Trophoblast cell (in vitro differentiated cells and primary cell): ENCODE measurements around the gene FAP.

Experiments
- DNase-seq, 2 donors: peaks; one replicate each; pipeline ENCODE4 v3.0.0-alpha.2; 2016
- H2AFZ ChIP-seq: 2 replicates; pipeline ENCODE4 v1.6.1; 2013; ENCODE audit warnings: low read length, moderate library complexity, mild to moderate bottlenecking; ENCODE audit not compliant: insufficient read depth, poor library complexity
- H2AK5ac ChIP-seq: 2 replicates; pipeline ENCODE4 v1.6.1; 2013; ENCODE audit warnings: mild to moderate bottlenecking, low read length
- H2BK120ac ChIP-seq: 2 replicates; pipeline ENCODE4 v1.6.1; 2013; ENCODE audit warnings: low read length, mild to moderate bottlenecking, moderate library complexity; ENCODE audit not compliant: insufficient read depth, poor library complexity
- H2BK12ac ChIP-seq: 2 replicates; pipeline ENCODE4 v1.6.1; 2013; ENCODE audit warnings: mild to moderate bottlenecking, low read length, moderate library complexity
- H2BK5ac ChIP-seq: 2 replicates; pipeline ENCODE4 v1.6.1; 2013; ENCODE audit warnings: low read length, low read depth, moderate library complexity, mild to moderate bottlenecking; ENCODE audit not compliant: poor library complexity
- H3K14ac ChIP-seq: 2 replicates; pipeline ENCODE4 v1.6.1; 2013; ENCODE audit warnings: mild to moderate bottlenecking, low read length
- H3K18ac ChIP-seq: 2 replicates; pipeline ENCODE4 v1.6.1; 2013; ENCODE audit warnings: mild to moderate bottlenecking, low read length
- H3K23ac ChIP-seq: 2 replicates; pipeline ENCODE4 v1.6.1; 2013; ENCODE audit warnings: low read length
- H3K27ac ChIP-seq: 2 replicates; pipeline ENCODE4 v1.5.1; 2013; ENCODE audit warnings: low read depth, mild to moderate bottlenecking, inconsistent platforms, low read length, moderate library complexity
- H3K27me3 ChIP-seq: 2 replicates; pipeline ENCODE4 v1.6.1; 2013; ENCODE audit warnings: inconsistent platforms, mild to moderate bottlenecking, low read length, moderate library complexity; ENCODE audit not compliant: insufficient read depth
- H3K36me3 ChIP-seq, 2 experiments: 1 replicate in 1 of 2; 2 replicates in 1 of 2; pipeline ENCODE4 v1.6.1; 2013; ENCODE audit warnings: low read length in 2 of 2, mild to moderate bottlenecking in 2 of 2, moderate library complexity in 1 of 2; ENCODE audit not compliant: insufficient read depth in 2 of 2, control insufficient read depth in 1 of 2
- H3K4ac ChIP-seq: 2 replicates; pipeline ENCODE4 v1.6.1; 2013; ENCODE audit warnings: low read depth, mild to moderate bottlenecking, low read length, moderate library complexity
- H3K4me1 ChIP-seq, 2 experiments: 1 replicate in 1 of 2; 2 replicates in 1 of 2; pipeline ENCODE4 v1.6.1; 2013; ENCODE audit warnings: low read length in 2 of 2, mild to moderate bottlenecking in 2 of 2, moderate library complexity in 1 of 2; ENCODE audit not compliant: insufficient read depth in 2 of 2, control insufficient read depth in 1 of 2
- H3K4me2 ChIP-seq: 2 replicates; pipeline ENCODE4 v1.6.1; 2013; ENCODE audit warnings: inconsistent platforms, mild to moderate bottlenecking, low read length, moderate library complexity
- H3K4me3 ChIP-seq: 2 replicates; pipeline ENCODE4 v1.5.1; 2013; ENCODE audit warnings: mild to moderate bottlenecking, low read depth, low read length, inconsistent platforms
- H3K79me1 ChIP-seq: one replicate; pipeline ENCODE4 v1.6.1; 2013; ENCODE audit warnings: low read length
- H3K79me2 ChIP-seq: 2 replicates; pipeline ENCODE4 v1.6.1; 2013; ENCODE audit warnings: low read length, mild to moderate bottlenecking; ENCODE audit not compliant: control insufficient read depth, insufficient read depth, poor library complexity
- H3K9ac ChIP-seq: 2 replicates; pipeline ENCODE4 v1.6.1; 2013; ENCODE audit warnings: mild to moderate bottlenecking, low read length
- H3K9me3 ChIP-seq: 2 replicates; pipeline ENCODE4 v1.6.1; 2013; ENCODE audit warnings: low read depth, mild to moderate bottlenecking, control low read depth, inconsistent platforms, low read length; ENCODE audit not compliant: insufficient read depth
- H4K12ac ChIP-seq: 2 replicates; pipeline ENCODE4 v1.6.1; 2013; ENCODE audit warnings: low read depth, mild to moderate bottlenecking, low read length, moderate library complexity
- H4K8ac ChIP-seq: 2 replicates; pipeline ENCODE4 v1.6.1; 2013; ENCODE audit warnings: low read depth, mild to moderate bottlenecking, low read length, moderate library complexity
- H4K91ac ChIP-seq: one replicate; pipeline ENCODE4 v1.6.1; 2013; ENCODE audit warnings: low read depth, mild to moderate bottlenecking, low read length, moderate library complexity
- WGBS: extraction: QIAGEN DNeasy Blood & Tissue Kit; methylation state at CpG from one replicate; pipeline ENCODE4 v1.1.7; 2013; ENCODE audit warnings: missing lambda C conversion rate; ENCODE audit not compliant: insufficient read length, insufficient coverage; ENCODE audit errors: extremely low coverage; 5-methylcytosine and 5-hydroxymethylcytosine counted together

Gene FAP

DNA sequence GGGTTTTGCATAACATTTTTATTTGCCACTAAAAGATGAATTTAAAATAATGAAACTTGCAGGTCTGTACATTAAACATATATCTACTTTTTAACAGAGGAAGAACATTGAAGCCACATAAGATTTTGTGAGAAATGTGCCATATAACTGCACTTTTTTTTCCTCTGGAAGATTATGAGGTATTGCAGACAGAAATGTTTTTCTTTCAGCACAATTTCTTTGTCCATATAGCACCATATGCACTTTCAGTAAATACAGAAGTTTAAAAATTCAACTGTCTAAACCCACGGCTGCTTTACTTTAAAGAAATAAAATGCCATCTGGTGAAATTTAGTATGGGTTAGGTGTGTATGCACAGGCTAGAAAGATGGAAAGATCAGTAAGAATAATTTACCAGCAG, 470 bp upstream of the FAP start:
- Histone ChIP-seq H3K18ac (no peak overlapping the region), H3K79me2 (no peaks in the 10 kb centered on the region), H2AK5ac (no peak overlapping the region), H3K4me2 (no peak overlapping the region), H4K12ac (no peak overlapping the region), H3K27ac (peak overlapping the region; percentile 94), H2AFZ (no peak overlapping the region), H2BK5ac (no peak overlapping the region), H4K91ac (no peak overlapping the region), H3K14ac (no peak overlapping the region), H3K23ac (no peak overlapping the region), H3K36me3 (no peaks in the 10 kb centered on the region), H3K4me3 (no peak overlapping the region), H3K4me1 (peaks cover 2 to 10% of the 10 kb centered on the region in 2 experiments), H3K27me3 (no peaks in the 10 kb centered on the region), H3K79me1 (peaks cover 25% of the 10 kb centered on the region), H2BK120ac (no peak overlapping the region), H3K9me3 (no peaks in the 10 kb centered on the region), H2BK12ac (no peak overlapping the region), H3K4ac (no peak overlapping the region), H4K8ac (no peak overlapping the region), H3K9ac (no peak overlapping the region)
- DNase-seq, result no peak
- no CpG with 5 or more reads among the region's 1 CpG for WGBS

DNA sequence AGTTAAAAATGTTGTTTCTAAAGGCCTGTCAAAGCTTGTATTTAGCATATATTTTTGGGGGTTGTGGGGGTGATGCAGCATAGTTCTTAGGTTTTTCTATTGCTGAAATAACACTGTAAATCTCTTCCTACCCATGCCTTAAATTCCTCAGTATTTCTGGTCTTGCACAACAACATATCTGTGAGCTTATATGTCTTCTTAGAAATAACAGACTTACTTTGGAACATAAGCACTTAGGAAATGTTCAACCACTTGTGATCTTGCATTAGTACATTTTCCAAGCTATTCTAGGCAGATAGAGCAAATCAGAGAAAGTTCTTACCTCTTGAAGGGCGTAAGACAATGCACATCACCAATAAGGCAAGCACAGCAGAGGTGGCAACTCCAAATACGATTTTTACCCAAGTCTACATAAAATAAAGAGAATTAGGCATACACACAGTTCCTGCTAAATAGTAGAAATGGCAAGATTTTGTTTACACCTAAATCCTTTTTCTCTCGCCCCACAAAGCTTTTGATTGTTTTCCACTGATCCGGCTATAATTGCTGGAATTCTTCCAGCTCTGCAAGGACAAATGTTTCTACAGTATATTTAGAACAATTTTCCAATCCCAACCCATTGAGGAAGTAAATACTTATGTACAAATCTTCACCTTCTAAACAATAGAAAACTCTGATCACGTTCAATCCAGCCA, 512 bp downstream of the FAP start:
- peak in 1 of 2 donors; percentile 79 for DNase-seq
- Histone ChIP-seq H4K12ac (no peak overlapping the region), H3K4ac (no peak overlapping the region), H3K79me2 (no peaks in the 10 kb centered on the region), H3K4me1 (peaks cover 2 to 10% of the 10 kb centered on the region in 2 experiments), H3K23ac (no peak overlapping the region), H3K18ac (no peak overlapping the region), H3K36me3 (no peaks in the 10 kb centered on the region), H3K79me1 (peaks cover 22% of the 10 kb centered on the region), H3K9me3 (no peaks in the 10 kb centered on the region), H3K4me2 (no peak overlapping the region), H3K4me3 (no peak overlapping the region), H3K9ac (no peak overlapping the region), H2BK120ac (peak overlapping the region; percentile 98), H2BK5ac (peak overlapping the region; percentile 80), H4K91ac (no peak overlapping the region), H2BK12ac (peak overlapping the region; percentile 77), H3K27ac (peak overlapping the region; percentile 95), H2AK5ac (no peak overlapping the region), H3K27me3 (no peaks in the 10 kb centered on the region), H3K14ac (peak overlapping the region; percentile 60), H2AFZ (no peak overlapping the region), H4K8ac (no peak overlapping the region)
- no CpG with 5 or more reads among the region's 5 CpGs for WGBS

DNA sequence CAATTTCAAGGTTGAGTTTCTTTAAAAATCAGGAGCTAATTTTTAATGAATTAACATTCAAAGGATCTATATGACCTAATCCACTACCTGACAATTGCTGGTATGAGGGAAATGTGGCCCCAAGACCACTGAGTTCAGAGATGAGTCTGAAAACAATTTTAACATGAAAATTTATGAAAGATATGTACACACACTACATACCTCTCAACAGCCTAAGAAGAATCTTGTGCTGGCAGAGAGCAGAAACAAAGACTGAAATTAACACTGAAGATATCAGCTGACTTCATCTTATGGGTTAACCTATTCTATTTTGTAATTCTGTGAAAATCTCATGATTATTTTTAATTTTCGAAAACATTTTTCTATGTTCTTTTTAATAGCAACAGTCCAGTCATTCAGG, 1.7 kb downstream of the FAP start:
- H3K79me2 ChIP-seq, result no peaks in the 10 kb centered on the region
- no peaks in the 10 kb centered on the region for H3K27me3 ChIP-seq
- no CpG with 5 or more reads among the region's 1 CpG for WGBS
- no peak overlapping the region for H3K4me2 ChIP-seq
- H3K9me3 ChIP-seq, result no peaks in the 10 kb centered on the region
- H3K23ac ChIP-seq, result no peak overlapping the region
- H4K91ac ChIP-seq, result no peak overlapping the region
- H2AFZ ChIP-seq, result no peak overlapping the region
- peaks cover 2 to 10% of the 10 kb centered on the region in 2 experiments for H3K4me1 ChIP-seq
- H3K14ac ChIP-seq, result no peak overlapping the region
- no peak overlapping the region for H3K18ac ChIP-seq
- no peak overlapping the region for H3K4ac ChIP-seq
- no peak overlapping the region for H3K27ac ChIP-seq
- H3K36me3 ChIP-seq, result no peaks in the 10 kb centered on the region
- H2BK12ac ChIP-seq, result no peak overlapping the region
- no peak overlapping the region for H2AK5ac ChIP-seq
- H3K79me1 ChIP-seq, result peaks cover 23% of the 10 kb centered on the region
- no peak overlapping the region for H3K4me3 ChIP-seq
- no peak overlapping the region for H2BK5ac ChIP-seq
- no peak overlapping the region for H2BK120ac ChIP-seq
- H4K8ac ChIP-seq, result no peak overlapping the region
- H4K12ac ChIP-seq, result no peak overlapping the region
- no peak overlapping the region for H3K9ac ChIP-seq
- peak in 1 of 2 donors; percentile 27 for DNase-seq

DNA sequence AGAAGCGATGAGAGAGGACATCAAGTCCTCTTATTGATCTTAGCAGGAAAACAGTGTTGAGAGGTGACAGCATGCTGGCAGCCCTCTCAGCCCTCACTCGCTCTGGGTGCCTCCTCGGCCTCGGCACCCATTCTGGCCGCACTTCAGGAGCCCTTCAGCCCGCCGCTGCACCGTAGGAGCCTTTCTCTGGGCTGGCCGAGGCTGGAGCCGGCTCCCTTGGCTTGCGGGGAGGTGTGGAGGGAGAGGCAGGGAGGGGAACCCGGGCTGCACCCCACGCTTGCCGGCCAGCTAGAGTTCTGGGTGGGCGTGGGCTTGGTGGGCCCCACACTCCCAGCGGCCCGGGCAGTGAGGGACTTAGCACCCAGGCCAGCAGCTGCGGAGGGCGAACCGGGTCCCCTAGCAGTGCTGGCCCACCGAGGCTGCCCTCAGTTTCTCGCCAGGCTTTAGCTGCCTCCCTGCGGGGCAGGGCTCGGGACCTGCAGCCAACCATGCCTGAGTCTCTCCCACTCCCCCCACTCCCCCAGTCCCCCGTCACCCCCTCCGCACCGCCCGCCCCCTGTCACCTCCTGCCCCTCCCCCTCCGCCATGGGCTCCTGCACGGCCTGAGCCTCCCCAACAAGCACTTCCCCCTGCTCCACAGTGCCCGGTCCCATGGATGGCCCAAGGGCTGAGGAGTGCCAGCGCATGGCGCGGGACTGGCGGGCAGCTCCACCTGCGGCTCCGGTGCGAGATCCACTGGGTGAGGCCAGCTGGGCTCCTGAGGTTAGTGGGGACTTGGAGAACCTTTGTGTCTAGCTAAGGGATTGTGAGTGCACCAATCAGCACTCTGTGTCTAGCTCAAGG, 8.4 kb downstream of the FAP start:
- H3K9me3 ChIP-seq, result peaks cover 2% of the 10 kb centered on the region
- peak overlapping the region; percentile 49 for H3K14ac ChIP-seq
- H3K79me1 ChIP-seq, result peaks cover 13% of the 10 kb centered on the region
- no CpG with 5 or more reads among the region's 38 CpGs for WGBS
- H3K27ac ChIP-seq, result no peak overlapping the region
- peak overlapping the region; percentile 38 for H2BK5ac ChIP-seq
- no peak overlapping the region for H3K9ac ChIP-seq
- H2BK12ac ChIP-seq, result peak overlapping the region; percentile 93
- peak overlapping the region; percentile 70 for H2BK120ac ChIP-seq
- H4K12ac ChIP-seq, result no peak overlapping the region
- peak overlapping the region; percentile 26 for H4K8ac ChIP-seq
- H3K4me3 ChIP-seq, result no peak overlapping the region
- H3K36me3 ChIP-seq, result peaks cover 0 to 2% of the 10 kb centered on the region in 2 experiments
- H3K27me3 ChIP-seq, result no peaks in the 10 kb centered on the region
- peak overlapping the region; percentile 81 for H3K18ac ChIP-seq
- no peak overlapping the region for H3K23ac ChIP-seq
- H3K4me2 ChIP-seq, result no peak overlapping the region
- H3K79me2 ChIP-seq, result no peaks in the 10 kb centered on the region
- peaks cover 2 to 6% of the 10 kb centered on the region in 2 experiments for H3K4me1 ChIP-seq
- peak overlapping the region; percentile 79 for H2AK5ac ChIP-seq
- peak overlapping the region; percentile 79 for H4K91ac ChIP-seq
- no peak overlapping the region for H2AFZ ChIP-seq
- no peak for DNase-seq
- no peak overlapping the region for H3K4ac ChIP-seq
